ENCODE data around the gene ALK.

Gene ALK

DNA sequence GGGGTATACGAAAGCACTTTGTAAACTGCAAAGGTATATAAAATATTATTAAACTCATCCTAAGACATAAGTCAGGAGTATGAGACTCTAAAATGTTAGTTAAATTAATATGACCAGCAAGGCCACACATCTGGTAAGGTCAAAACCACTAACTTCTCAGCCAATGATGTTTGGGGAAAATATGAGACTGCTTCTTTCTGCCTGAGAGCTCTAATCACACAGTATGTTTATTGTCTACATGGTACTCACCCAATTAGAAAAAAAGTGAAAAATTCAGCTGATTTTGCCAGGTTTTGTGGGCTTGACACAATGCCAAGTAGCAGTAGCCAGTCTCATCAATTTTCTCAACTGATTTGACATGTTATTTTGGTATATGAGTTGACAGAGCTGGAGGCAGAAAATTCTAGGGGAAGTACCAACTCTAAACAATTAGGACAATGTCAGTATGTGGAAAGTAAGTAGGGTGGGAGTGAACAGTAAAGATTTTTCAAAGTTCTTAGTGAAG lies 87.3 kb downstream of the ALK start:
- TF ChIP-seq, protein P1, sequence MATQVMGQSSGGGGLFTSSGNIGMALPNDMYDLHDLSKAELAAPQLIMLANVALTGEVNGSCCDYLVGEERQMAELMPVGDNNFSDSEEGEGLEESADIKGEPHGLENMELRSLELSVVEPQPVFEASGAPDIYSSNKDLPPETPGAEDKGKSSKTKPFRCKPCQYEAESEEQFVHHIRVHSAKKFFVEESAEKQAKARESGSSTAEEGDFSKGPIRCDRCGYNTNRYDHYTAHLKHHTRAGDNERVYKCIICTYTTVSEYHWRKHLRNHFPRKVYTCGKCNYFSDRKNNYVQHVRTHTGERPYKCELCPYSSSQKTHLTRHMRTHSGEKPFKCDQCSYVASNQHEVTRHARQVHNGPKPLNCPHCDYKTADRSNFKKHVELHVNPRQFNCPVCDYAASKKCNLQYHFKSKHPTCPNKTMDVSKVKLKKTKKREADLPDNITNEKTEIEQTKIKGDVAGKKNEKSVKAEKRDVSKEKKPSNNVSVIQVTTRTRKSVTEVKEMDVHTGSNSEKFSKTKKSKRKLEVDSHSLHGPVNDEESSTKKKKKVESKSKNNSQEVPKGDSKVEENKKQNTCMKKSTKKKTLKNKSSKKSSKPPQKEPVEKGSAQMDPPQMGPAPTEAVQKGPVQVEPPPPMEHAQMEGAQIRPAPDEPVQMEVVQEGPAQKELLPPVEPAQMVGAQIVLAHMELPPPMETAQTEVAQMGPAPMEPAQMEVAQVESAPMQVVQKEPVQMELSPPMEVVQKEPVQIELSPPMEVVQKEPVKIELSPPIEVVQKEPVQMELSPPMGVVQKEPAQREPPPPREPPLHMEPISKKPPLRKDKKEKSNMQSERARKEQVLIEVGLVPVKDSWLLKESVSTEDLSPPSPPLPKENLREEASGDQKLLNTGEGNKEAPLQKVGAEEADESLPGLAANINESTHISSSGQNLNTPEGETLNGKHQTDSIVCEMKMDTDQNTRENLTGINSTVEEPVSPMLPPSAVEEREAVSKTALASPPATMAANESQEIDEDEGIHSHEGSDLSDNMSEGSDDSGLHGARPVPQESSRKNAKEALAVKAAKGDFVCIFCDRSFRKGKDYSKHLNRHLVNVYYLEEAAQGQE (IDR thresholded peaks at IDR 0.05; ENCODE audit: insufficient read depth in 1 of 2, low read depth in 2 of 2, low read length in 2 of 2): no peak
- no peak for TF ChIP-seq FOXP2 (optimal IDR thresholded peaks at IDR 0.05; ENCODE audit: borderline replicate concordance, extremely low read depth, extremely low read length, insufficient read depth)

DNA sequence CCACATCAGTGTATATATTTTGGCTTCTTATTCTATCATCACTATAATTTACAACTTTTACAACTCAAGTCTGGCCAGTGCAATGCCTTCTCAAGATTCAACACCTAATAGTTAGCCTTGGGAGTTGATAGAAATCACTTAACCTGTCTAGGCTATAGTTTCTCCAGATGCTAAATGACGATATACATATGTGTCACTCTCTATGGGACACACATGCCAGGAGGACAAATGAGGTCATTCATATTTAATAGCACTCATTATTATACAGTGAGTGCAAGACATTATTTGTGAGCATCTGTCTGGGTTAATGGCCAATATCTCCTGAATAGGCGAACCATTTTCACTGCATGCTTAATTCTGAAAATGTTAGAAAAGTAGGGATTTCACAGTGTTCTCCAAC lies 89.8 kb downstream of the ALK start:
- no peak for TF ChIP-seq TAF1 (IDR thresholded peaks at IDR 0.05; ENCODE audit: borderline replicate concordance, insufficient read depth, low read length)
- no peak for TF ChIP-seq POLR2AphosphoS5 (IDR thresholded peaks at IDR 0.05; ENCODE audit: low read depth, low read length)
- TF ChIP-seq, protein P1 (IDR thresholded peaks at IDR 0.05; ENCODE audit: insufficient read depth in 1 of 2, low read depth in 2 of 2, low read length in 2 of 2): no peak
- TF ChIP-seq FOXP2 (optimal IDR thresholded peaks at IDR 0.05; ENCODE audit: borderline replicate concordance, extremely low read depth, extremely low read length, insufficient read depth): no peak
- no peak for TF ChIP-seq SIN3A (IDR thresholded peaks at IDR 0.05; ENCODE audit: borderline replicate concordance, insufficient read depth, low read length)

DNA sequence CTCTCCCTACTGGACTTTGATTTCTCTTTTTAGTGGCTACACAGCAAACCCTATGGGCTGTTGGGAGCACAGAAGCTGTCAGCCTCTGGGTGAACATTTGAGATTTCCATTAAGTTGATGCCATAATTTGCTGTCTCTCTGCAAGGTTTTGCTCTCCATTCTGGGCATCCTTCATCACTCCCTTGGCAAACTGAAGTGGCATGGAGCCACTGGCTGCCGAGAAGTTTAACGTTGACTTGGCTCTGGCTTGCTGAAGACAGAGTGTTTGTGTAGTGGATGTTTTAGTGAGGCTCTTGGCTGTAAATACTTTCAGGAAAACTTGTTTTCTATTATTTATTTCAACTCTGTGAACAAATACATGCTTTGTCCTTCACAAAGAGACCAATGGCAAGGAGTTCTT lies 91.5 kb downstream of the ALK start:
- no peak for TF ChIP-seq SIN3A (IDR thresholded peaks at IDR 0.05; ENCODE audit: borderline replicate concordance, insufficient read depth, low read length)
- no peak for TF ChIP-seq TAF1 (IDR thresholded peaks at IDR 0.05; ENCODE audit: borderline replicate concordance, insufficient read depth, low read length)
- TF ChIP-seq, protein P1 (IDR thresholded peaks at IDR 0.05; ENCODE audit: insufficient read depth in 1 of 2, low read depth in 2 of 2, low read length in 2 of 2): no peak
- TF ChIP-seq FOXP2 (optimal IDR thresholded peaks at IDR 0.05; ENCODE audit: borderline replicate concordance, extremely low read depth, extremely low read length, insufficient read depth): no peak
- no peak for TF ChIP-seq POLR2AphosphoS5 (IDR thresholded peaks at IDR 0.05; ENCODE audit: low read depth, low read length)

DNA sequence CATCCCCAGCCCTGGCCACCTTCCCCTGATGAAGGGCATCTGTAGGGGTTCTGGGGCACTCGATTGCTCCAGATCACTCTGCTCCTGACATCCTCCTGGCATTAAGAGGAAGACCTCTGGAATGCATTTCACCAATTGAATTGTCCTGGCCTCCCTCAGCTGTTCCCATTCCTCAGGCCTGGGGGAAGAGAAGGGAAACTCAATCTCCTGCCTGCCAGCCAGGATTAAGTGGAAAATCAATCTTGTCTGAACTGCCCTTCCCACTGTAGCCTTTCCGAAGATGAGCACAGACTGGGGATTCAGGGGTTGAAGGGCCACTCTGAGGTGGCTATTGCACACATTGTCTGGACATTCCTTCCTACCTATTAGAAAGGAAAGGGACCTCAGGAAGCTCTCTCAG lies 99.8 kb downstream of the ALK start:
- TF ChIP-seq POLR2AphosphoS5 (IDR thresholded peaks at IDR 0.05; ENCODE audit: low read depth, low read length): no peak
- TF ChIP-seq, protein P1 (IDR thresholded peaks at IDR 0.05; ENCODE audit: insufficient read depth in 1 of 2, low read depth in 2 of 2, low read length in 2 of 2): no peak
- TF ChIP-seq FOXP2 (optimal IDR thresholded peaks at IDR 0.05; ENCODE audit: borderline replicate concordance, extremely low read depth, extremely low read length, insufficient read depth): no peak
- TF ChIP-seq SIN3A (IDR thresholded peaks at IDR 0.05; ENCODE audit: borderline replicate concordance, insufficient read depth, low read length): no peak
- TF ChIP-seq TAF1 (IDR thresholded peaks at IDR 0.05; ENCODE audit: borderline replicate concordance, insufficient read depth, low read length): no peak

DNA sequence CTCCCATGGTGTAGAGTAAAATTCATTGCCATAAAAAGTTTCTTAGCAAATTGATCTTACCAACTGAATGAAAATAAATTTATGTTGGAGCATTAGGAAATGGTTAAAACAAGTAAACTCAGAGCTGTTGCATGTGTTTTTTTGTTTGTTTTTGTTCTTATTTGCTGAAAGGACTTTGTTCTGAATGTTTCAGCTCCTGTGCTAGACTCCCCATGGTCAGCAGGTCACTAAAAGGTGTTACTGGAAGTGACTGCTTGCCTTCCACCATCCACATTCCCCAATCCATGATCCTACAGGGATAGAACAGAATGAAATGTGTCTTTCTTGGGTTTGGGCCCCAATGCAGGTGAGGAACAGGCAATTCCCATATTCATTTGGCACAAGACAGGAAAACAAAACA lies 101.8 kb downstream of the ALK start:
- TF ChIP-seq, protein P1 (IDR thresholded peaks at IDR 0.05; ENCODE audit: insufficient read depth in 1 of 2, low read depth in 2 of 2, low read length in 2 of 2): no peak
- TF ChIP-seq FOXP2 (optimal IDR thresholded peaks at IDR 0.05; ENCODE audit: borderline replicate concordance, extremely low read depth, extremely low read length, insufficient read depth): no peak
- no peak for TF ChIP-seq SIN3A (IDR thresholded peaks at IDR 0.05; ENCODE audit: borderline replicate concordance, insufficient read depth, low read length)
- no peak for TF ChIP-seq TAF1 (IDR thresholded peaks at IDR 0.05; ENCODE audit: borderline replicate concordance, insufficient read depth, low read length)
- no peak for TF ChIP-seq POLR2AphosphoS5 (IDR thresholded peaks at IDR 0.05; ENCODE audit: low read depth, low read length)
